ENCODE results near the gene DSCAML1.

The DSCAML1 gene

DNA sequence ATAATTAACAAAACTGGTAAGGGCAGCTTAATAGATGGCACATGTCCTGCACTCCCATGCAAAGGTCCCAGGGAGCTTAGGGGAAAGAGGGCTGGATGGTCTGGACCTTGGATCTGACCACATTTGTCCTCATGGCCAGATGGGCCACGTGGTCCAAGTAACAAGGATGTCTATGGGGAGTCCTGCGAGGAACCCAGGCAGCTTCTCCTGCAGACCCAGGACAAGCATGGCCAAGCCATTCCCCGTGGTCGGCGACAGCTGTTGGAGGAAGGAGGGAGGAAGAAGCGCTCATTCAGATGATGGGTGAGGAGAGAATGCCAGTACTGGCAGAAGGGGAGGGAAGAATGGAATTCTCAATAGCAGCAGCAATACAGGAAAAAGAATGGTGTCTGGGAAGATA, 109.2 kb downstream of the DSCAML1 start:
- no peak for DNase-seq

DNA sequence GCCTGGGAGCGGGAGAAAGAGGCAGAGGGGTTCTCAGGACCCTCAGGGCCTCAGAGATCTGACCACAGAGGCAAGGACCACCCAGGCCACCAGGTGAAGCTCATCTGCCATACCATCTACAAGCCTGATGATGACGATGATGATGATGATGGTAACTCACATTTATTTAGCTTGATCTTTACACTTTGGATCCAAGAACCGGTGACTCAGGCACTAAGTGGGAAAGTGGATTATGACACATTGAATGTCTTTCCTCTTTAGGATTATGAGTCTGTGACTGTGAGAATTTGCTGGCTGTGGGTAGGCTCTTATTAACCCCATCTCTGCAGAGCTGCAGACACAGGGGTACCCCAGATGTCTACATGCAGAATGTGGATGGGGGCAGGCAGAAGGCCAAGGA, 110.3 kb downstream of the DSCAML1 start:
- no peak for DNase-seq

DNA sequence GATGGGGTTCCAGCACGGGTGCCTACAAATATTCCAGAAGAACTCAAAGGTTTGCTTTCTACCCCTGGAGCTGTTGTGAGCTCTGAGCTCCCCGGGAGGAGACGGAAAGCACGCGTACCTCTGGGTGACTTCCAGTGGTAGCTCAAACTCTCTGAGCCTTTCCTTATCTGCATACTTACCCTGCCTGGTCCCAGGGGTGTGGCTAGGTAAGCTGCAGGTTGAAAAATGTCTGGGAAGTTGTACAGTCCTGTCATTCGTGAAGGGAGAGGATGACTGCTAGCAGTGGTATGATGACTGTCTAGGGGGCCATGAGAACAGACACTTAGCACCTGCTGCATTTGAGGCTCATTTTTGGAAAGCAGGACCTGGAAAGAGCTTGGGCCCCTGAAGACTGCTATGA, 111.5 kb downstream of the DSCAML1 start:
- DNase-seq: no peak

DNA sequence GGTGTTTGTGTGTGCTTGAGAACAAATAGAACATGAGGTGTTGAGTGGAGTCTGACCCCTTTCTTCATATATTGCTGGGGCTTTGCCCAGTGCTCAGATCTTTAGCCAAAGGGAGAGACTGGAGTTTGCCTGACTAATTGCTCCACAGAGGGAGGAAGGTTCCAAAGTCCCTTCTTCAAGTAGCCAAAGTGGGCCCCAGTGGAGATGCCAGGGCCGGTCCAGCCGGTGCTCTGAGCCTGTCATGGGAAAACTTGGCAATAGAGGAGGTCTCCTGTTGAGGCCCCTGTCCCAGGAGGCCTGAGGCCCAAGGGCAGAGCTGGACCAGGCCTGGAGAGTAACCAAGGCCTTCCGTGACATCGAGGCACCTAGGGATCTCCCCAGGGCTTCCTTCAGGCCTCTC, 112.3 kb downstream of the DSCAML1 start:
- no peak for DNase-seq

DNA sequence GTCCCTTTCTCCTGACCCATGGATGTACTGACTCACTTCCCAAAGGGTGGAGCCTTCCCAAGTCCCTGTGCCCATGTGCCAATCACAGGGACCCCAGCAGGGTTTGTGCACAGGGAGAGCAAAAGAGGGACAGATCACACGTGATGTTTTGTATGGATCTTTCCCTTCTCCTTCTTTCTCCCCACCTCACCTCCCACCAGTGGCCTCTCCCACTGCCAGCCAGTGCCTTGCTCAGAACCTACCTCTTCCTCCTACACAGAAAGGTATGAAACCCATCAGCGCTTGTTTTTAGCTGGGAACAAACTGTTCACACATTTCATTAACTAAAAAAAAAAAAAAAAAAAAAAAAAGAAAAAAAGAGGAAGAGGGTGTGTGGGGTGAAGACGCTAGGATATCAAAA, 112.9 kb downstream of the DSCAML1 start:
- no peak for DNase-seq

DNA sequence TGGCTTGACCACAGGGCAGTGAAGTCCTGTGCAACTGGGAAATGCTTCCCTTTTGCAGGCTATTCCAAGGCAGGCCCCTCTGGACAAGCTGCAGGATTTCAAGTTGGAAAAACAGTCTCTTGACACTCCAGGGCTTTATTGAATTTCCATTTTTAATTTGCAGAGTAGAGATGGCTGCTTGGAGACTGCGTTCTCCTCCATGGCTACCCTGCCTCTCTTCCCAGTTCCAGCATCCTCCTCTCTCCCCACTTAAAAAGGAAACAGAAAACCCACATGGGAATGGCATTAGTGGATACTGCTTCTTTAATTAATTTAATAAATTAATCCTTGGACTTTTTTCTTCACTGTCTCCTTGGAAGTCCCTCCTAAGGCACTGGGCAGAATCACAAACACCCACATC, 115.6 kb downstream of the DSCAML1 start:
- DNase-seq: no peak

DNA sequence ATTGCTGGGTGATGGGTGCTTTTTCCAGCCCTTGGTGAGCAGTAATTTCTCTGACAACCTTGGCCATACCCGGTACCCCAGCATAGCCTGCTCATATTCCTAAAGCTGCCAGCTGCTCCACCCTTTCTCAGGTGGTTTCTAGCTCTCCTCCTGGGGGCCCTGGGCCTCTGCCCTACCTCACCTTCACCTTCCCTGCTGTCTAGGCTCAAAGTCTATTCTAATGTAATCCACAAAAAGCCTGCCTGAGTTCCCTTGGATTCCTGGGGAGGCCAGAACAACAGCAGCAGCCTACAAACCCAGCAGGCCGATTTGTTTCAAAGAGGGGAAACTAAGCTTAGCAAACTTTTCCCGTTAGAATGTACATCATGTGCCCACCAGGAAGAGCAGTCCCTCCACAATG, 117.6 kb downstream of the DSCAML1 start:
- no peak for DNase-seq

DNA sequence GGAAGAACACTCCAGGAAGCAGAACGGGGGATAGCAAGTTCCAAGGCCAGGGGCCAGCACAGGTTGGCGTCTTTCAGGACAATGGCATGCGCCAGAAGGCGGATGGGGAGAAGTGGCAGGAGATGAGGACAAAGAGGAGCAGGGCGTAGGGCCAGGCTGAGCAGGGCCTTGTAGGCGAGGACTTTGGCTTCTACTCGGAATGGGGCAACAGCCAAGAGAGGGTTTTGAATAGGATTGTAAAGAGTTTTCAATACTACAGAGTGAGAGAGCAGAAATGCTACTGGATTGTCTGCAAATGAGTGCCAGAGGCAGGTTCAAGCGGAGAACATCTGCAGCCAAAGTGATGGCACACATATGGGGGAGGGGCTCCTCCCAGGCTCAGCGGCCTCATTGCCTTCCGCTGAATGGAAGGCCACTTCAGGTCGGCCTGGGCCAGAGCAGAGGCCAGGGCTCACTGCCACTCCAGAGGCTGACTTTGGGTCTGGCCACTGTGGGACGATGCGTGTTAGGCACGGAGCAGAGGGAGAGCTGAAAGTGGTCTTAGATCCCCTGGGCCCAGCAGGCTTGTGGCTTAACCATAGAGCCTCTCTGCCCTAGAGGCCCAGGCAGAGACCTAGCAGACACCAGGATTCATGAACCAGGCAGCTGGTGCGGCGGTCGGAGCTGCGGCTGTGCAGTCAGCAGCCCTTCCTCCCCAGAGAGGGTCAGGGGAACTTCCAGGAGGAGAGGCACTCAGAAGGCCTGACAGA, 118.2 kb downstream of the DSCAML1 start:
- no peak for DNase-seq

DNA sequence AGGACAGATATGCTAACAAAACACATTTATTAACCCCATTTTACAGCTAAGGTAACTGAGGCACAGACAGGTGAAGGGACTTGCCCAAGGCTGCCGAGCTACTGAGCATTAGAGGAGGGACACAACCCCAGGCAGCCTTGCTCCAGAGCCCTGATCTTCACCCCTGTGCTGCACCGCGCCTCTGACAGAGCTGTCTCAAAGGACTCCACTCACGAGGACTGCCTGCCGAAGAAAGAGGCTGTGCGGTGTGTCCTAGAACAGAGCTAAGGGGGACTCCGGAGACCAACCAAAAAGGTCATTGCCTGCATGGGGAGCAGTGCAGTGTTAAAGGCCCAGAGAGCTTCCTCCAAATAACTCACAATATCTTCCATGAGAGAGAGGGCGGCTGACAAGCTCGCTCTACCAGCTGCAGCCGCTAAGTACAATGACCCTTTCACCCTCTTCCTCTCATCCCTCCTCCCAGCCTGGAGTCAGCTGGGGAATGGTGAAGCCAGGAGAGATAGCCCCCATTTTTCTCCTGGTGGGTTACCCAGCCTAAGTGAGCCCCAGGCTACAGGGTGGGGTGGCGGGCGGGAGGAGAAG, 119.2 kb downstream of the DSCAML1 start:
- DNase-seq: no peak

DNA sequence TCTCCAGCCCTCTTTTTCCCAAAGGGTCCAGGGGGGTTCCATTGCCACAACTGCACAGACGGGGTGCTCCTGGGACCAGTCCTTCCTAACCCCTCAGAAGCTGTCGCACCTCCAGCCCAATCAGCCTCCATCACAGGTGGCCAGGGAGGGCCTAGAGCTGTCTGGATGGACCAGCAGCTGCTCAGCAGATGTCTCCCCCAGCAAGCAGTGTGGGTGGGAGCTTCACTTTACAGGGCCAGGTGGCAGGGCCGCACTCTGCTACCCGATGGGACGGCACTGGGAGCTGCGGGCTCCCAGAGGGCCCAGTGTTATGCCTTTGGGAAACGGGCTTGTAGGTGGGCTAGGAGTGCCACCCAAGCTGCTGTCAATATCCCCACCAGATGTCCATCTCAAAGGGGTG, 120.5 kb downstream of the DSCAML1 start:
- DNase-seq: no peak

DNA sequence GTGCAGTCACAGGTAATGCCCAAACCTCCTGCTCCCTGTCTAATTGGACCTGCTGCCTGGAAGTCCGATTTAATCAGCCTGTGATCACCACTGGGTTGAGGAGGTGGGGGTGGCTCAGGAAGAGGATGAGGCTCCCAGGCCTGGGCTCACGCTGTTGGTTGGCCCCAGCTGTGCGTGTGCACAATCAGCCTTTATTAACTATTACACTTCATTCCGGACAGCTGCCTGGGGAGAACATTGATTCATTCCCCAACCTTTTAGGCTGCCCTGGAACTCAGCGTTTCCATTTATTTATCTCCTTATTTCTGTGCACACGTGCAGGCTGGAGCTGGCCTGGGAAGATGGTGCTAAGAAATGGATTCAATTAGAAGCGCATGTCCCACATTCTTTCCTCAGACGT, 123.4 kb downstream of the DSCAML1 start:
- no peak for DNase-seq

DNA sequence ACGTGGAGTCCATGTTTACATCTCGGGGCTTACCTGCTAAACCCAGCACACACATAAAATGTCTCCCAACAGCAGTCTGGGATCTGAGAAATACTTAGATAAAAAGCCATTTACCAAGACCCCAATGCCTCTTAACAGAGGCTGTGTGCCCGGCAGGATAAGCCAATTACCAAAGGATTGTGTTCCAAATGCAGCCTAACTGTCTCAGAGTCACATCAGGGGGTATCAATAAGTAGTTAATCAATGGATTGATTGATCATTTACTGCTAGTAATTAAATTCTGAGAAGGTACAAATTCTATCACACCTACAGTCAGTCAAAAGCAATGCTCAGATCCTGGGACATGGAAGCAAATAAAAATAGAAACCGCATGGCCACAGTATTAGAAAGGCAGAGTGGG, 125.6 kb downstream of the DSCAML1 start:
- DNase-seq: no peak

DNA sequence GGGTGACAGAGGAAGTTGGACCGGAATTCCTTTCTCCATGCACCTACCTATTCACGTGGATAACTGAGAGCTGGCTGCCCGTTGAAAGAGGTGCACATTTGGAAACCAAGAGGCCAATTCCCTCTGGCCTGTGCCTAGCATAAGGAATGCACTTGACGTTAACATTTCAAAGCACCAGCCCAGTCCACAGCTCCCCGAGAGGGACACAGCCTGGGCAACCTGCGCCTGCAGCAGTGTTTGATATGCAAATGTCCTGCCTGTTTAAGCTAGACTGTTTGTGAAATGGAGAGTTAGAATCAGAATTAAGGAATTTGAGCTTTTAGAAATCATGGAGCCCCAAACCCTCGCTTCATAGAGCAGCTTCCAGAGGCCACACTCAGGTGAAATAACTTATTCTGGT, 126.1 kb downstream of the DSCAML1 start:
- DNase-seq: no peak

DNA sequence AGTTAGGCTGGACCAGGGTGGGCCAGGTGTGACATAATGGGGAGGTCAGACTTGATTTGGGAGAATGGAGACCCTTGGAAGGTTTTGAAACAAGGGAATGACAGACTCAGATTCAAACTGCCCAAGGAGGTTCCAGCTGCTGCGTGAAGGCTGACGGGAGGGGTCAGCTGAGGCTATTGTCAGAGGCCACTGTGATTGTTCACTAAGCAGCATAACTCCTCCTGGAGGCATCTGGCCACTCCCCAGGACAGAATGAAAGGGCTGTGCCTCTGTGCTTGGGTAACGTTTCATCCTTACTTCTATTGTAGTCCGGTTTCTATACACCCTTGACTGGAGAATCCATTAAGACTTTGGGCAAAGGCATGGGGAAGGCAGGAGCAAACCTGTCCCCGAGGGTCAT, 126.6 kb downstream of the DSCAML1 start:
- DNase-seq: no peak

DNA sequence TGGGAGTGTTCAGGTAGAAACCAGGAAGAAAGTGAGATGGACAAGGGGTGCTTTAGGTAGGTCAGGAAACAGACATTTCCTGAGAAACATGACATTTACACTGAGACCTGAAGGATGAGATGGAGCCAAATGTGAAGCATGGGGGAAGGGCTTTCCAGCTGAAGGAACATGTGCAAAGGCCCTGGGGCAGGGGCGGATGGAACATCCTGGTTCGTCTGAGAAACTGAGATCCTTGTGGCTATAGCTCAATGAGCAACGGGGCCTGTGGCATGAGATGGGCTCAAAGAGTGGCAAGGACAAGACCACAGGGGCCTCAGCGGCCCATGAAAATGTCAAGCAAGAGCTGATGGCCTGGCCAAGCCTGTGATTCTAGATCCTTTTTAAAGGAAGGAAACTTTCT, 127.4 kb downstream of the DSCAML1 start:
- no peak for DNase-seq

DNA sequence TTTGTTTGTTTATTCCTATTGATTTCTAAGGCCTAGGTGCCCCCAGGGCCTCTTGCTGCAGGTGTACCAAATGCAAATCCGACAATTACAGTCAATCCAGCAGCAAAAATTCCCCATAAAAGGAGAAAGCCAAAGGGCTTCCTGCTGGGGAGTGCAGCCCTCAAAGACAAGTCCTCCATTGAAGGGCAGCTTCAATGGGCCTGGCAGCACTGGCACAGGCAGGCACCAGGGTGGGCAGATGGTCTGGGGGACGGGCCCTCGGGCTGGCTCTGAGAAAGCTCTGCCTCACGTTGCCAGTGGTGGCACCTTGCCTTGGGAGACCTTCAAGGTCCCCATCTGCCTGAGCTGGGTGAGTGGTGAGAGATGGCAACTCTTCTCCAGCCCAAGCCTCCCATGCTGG, 128.0 kb downstream of the DSCAML1 start:
- no peak for DNase-seq

DNA sequence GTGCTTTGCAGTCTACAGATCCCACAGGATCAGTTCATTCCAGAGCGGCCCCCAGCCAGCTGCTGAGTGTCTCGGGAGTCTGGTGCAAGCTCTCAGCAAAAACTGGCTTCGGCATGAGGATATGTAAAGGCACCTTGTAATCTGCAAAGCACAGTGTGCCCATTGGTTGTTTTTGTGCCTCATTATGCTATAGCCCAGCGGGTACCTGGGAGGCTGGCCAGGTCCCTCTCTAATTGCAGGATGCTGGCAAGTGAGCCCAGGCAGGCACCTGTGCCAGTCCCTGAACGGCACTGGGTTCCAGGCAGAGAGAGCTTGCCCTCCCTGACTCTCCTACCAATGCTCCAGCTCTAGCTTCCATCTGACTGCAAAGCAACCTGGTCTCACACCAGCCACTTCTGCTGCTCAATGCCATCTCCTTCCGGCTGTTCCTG, 128.7 kb downstream of the DSCAML1 start:
- DNase-seq: no peak

DNA sequence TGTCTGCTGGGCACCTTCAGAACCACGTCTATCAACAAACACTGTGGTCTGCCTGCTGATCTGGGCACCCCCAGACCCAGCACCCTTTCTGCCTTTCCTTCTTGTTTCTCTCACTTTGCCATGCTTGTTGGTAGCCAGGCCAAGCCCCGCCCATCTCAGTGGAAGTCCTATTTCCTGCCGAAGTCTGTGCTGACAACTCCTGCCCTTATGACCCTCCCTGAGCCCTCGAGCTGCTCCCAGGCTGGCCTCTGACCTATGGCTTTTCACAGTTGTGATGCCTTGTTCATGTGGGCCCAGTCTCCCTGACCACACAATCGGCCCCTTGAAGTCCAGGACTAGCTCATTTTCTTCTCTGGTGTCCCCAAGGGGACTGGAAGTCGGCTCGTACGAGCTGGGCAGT, 132.1 kb downstream of the DSCAML1 start:
- DNase-seq: no peak

DNA sequence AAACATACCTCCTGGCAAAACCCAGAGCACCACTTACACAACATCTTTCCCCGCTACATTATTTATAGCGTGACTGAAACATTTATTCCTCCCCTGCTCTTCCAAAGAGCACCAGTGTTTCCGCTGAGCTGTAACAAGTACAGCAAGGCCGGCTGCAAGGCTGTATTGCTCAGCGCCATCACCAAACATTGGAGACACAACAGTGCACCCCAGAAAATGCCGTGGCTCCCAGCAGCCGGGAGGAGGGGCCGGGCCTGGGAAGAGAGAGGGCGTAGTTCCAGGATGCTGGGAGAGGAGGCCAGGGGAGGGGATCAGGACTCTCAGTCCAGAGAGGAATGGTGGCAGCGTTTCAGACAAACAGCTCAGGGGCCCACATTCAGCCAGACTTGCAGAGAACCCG, 133.2 kb downstream of the DSCAML1 start:
- no peak for DNase-seq

DNA sequence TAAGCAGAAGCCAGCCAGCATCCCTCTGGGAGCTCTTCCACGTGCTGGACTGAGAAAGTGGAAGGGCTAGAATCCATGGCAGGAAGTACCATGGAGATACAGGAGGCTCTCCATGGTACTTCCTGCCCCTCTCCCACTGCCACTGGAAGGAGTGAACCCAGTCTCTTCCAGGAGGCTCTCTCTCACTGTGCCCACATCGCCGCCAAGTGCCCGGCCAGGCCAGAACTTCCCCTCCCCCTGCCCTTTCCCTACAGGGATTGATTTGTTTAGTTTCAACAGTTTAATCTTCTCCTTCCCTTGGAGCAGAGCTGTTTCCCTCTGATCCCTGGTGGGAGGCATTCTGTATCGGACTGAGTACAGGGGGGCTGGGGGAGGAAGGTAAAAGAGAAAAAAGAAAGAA, 133.6 kb downstream of the DSCAML1 start:
- no peak for DNase-seq

DNA sequence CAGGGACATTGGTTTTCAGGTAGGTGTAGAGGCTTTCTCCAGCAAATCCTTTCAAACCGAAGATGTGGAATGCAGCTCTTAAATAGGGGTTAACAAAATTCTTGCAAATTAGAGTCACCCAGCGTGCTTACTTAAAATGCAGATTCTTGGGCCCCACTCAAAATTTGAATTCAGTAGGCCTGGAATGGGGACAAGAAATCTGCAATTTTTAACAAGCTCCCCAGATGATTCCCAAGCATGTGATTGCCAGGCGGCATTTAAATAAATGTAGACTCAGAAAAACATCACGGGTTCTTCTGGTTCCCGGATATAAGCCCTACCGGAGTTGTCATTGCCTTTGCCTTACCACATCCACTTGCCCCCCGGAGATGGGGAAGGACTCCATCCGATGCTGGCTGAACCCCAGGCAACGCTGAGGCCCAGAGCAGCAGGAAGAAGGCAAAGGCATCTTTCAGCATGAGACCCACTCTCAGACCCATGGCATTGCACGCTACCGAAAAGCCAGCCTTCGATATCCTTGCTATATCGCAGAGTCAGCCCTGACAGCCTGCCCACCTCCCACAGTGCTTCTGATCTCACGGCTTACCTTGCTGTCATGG, 134.2 kb downstream of the DSCAML1 start:
- no peak for DNase-seq

DNA sequence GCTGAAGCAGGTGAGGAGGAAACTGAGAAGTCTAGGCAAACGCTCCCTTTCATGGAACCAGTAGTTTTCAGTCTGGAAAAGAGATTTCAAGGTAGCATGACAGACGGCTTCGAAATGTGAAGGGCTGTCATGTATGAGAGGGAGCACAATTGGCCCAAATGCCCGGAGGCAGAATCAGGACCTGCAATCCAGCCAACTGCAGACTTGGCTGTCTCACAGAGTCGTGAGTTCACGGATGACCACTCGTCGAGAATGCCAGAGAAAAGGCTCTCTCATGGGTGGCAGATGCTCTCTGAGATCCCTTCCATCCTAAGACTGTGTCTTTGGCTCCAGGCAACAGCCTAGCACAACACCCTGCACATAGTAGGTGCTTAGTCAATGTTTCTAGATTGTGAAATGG, 134.8 kb downstream of the DSCAML1 start:
- DNase-seq: no peak

DNA sequence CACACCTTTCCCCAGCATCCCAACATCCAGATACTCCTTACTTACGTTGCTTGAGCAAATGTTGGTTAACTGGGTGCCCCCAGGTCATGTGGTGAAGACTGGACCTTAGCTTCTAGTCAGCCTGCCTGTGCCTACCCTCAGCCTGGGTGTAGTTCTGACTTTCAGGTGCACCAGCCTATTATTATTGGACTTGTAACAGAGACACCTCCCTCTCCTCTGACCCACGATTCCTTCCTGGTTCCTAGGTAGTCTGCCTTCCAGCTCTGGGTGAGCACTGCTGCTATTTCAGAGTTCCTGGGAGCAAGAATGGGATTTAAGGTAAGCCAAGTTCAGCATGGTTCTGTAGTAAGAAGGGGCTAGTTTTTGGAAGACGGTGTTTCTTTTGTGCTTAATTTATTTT, 138.2 kb downstream of the DSCAML1 start:
- DNase-seq: no peak

DNA sequence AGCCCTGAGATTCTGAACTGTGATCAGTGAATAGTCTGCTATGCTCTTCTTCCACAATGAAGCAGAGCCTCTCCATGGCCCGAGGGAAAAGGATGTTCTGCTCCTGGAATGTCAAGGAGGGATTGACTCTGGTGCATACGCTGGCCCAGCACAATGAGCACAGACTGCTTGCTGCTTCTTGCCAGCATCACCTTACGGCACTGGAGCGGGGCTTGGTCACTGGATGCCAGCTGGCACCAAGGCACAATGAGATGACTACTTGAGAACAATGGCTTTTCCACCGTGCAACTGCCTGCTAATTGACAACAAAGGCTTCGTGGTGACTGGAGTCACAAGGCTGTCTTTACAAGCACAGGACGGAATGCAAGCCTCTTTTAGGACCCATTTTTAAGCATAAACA, 139.2 kb downstream of the DSCAML1 start:
- no peak for DNase-seq
